OCI-LY1 (cell line): Measurements from ENCODE around the gene EHD1.

ENCODE experiments used
- H2AFZ ChIP-seq: fragments of 200-600 bp; sonication (generic), shearing (Covaris generic); 2 replicates; pipeline ENCODE4 v1.6.0; 2014; ENCODE audit warnings: antibody characterized with exemption, mild to moderate bottlenecking, low read length
- H3F3A ChIP-seq: fragments of 200-600 bp; sonication (generic), shearing (Covaris generic); 2 replicates; pipeline ENCODE4 v1.6.0; 2014; ENCODE audit warnings: mild to moderate bottlenecking, antibody characterized with exemption, low read length, moderate library complexity; ENCODE audit not compliant: insufficient read depth
- H3K27ac ChIP-seq: fragments of 200-600 bp; sonication (generic); 2 replicates; pipeline ENCODE4 v1.5.1; 2014; ENCODE audit warnings: low read length, mixed run types, mild to moderate bottlenecking, low read depth; ENCODE audit not compliant: poor library complexity, severe bottlenecking
- H3K27me3 ChIP-seq: fragments of 200-600 bp; sonication (generic); 2 replicates; pipeline ENCODE4 v1.6.0; 2014; ENCODE audit warnings: antibody characterized with exemption, mild to moderate bottlenecking, low read length, moderate library complexity; ENCODE audit not compliant: insufficient read depth
- H3K36me3 ChIP-seq: fragments of 200-600 bp; sonication (generic); 2 replicates; pipeline ENCODE4 v1.6.1; 2014; ENCODE audit warnings: mild to moderate bottlenecking, antibody characterized with exemption, low read length, moderate library complexity, mixed read lengths; ENCODE audit not compliant: insufficient read depth
- H3K4me1 ChIP-seq: fragments of 200-600 bp; sonication (generic); 2 replicates; pipeline ENCODE4 v1.5.1; 2014; ENCODE audit warnings: mild to moderate bottlenecking, low read length, moderate library complexity; ENCODE audit not compliant: insufficient read depth, severe bottlenecking
- H3K4me2 ChIP-seq: fragments of 200-600 bp; sonication (generic), shearing (Covaris generic); 2 replicates; pipeline ENCODE4 v1.6.1; 2014; ENCODE audit warnings: low read length
- H3K4me3 ChIP-seq: fragments of 200-600 bp; sonication (generic); 2 replicates; pipeline ENCODE4 v1.5.1; 2014; ENCODE audit warnings: low read length, low read depth, mild to moderate bottlenecking, mixed read lengths; ENCODE audit not compliant: poor library complexity, severe bottlenecking
- H3K79me2 ChIP-seq: fragments of 200-600 bp; shearing (Covaris generic); 2 replicates; pipeline ENCODE4 v1.6.1; 2016; ENCODE audit warnings: mixed run types, low read length, mixed read lengths; ENCODE audit not compliant: insufficient read depth
- H3K9ac ChIP-seq: fragments of 200-600 bp; sonication (generic), shearing (Covaris generic); 2 replicates; pipeline ENCODE4 v1.6.1; 2014; ENCODE audit warnings: mild to moderate bottlenecking, low read length, mixed read lengths
- H3K9me2 ChIP-seq: fragments of 200-600 bp; sonication (generic), shearing (Covaris generic); 2 replicates; pipeline ENCODE4 v1.6.1; 2014; ENCODE audit warnings: low read depth, mild to moderate bottlenecking, low read length, mixed read lengths
- H3K9me3 ChIP-seq: fragments of 200-600 bp; shearing (Covaris generic); 2 replicates; pipeline ENCODE4 v1.6.1; 2014; ENCODE audit warnings: low read length, mixed read lengths
- H4K20me1 ChIP-seq: fragments of 200-600 bp; sonication (generic), shearing (Covaris generic); 2 replicates; pipeline ENCODE4 v1.6.0; 2016; ENCODE audit warnings: mild to moderate bottlenecking, low read length; ENCODE audit not compliant: insufficient read depth
- CTCF ChIP-seq: fragments of 200-600 bp; sonication (generic), shearing (Covaris generic); IDR thresholded peaks from 2 replicates; pipeline ENCODE4 v1.5.1; 2017; ENCODE audit warnings: mild to moderate bottlenecking, antibody characterized with exemption, low read length, moderate library complexity, mixed read lengths
- EZH2 ChIP-seq: fragments of 200-600 bp; sonication (generic), shearing (Covaris generic); IDR thresholded peaks from 2 replicates; pipeline ENCODE4 v1.8.0; 2017; ENCODE audit warnings: borderline replicate concordance, mixed run types, mild to moderate bottlenecking, antibody characterized with exemption, low read length, moderate library complexity, mixed read lengths

Gene EHD1

GRCh38 chr11:64900774-64901173, 22.4 kb upstream of the EHD1 start:
- Histone ChIP-seq H3K9ac (no peak overlapping the region; the same call in 1 of the 2 replicates), H3K4me2 (no peak overlapping the region), H3K4me3 (no peak overlapping the region), H3K9me3 (no peaks in the 10 kb centered on the region), H3K27me3 (no peaks in the 10 kb centered on the region), H3K36me3 (peaks cover 52% of the 10 kb centered on the region), H3K79me2 (no peaks in the 10 kb centered on the region), H3K27ac (peak overlapping the region; percentile 36), H3F3A (no peaks in the 10 kb centered on the region), H3K9me2 (no peaks in the 10 kb centered on the region), H3K4me1 (peaks cover 7% of the 10 kb centered on the region), H2AFZ (no peak overlapping the region), H4K20me1 (no peaks in the 10 kb centered on the region)
- TF ChIP-seq EZH2 (no peak), CTCF (no peak)

- no peaks in the 10 kb centered on the region for H4K20me1 ChIP-seq
- peaks cover 7% of the 10 kb centered on the region for H3K4me1 ChIP-seq
- H3F3A ChIP-seq: no peaks in the 10 kb centered on the region
- H3K27me3 ChIP-seq: no peaks in the 10 kb centered on the region
- no peak overlapping the region; the same call in 1 of the 2 replicates for H3K9ac ChIP-seq
- no peaks in the 10 kb centered on the region for H3K9me3 ChIP-seq
- peaks cover 47% of the 10 kb centered on the region for H3K36me3 ChIP-seq
- no peak overlapping the region for H2AFZ ChIP-seq
- H3K27ac ChIP-seq: peak overlapping the region; percentile 36
- TF ChIP-seq CTCF (no peak), EZH2 (no peak)
- no peaks in the 10 kb centered on the region for H3K9me2 ChIP-seq
- H3K4me2 ChIP-seq: no peak overlapping the region
- no peak overlapping the region for H3K4me3 ChIP-seq
- H3K79me2 ChIP-seq: no peaks in the 10 kb centered on the region
Measured at GRCh38 chr11:64900263-64900678, 21.9 kb upstream of the EHD1 start.

- no peaks in the 10 kb centered on the region for H3K79me2 ChIP-seq
- H3K4me3 ChIP-seq: no peak overlapping the region
- H3K9me2 ChIP-seq: no peaks in the 10 kb centered on the region
- H3K27me3 ChIP-seq: no peaks in the 10 kb centered on the region
- TF ChIP-seq CTCF (no peak), EZH2 (no peak)
- no peak overlapping the region for H3K27ac ChIP-seq
- H3K4me2 ChIP-seq: no peak overlapping the region
- H4K20me1 ChIP-seq: no peaks in the 10 kb centered on the region
- no peaks in the 10 kb centered on the region for H3F3A ChIP-seq
- no peak overlapping the region for H2AFZ ChIP-seq
- H3K4me1 ChIP-seq: peaks cover 14% of the 10 kb centered on the region
- peaks cover 45% of the 10 kb centered on the region for H3K36me3 ChIP-seq
- H3K9me3 ChIP-seq: no peaks in the 10 kb centered on the region
- no peak overlapping the region for H3K9ac ChIP-seq
Measured at GRCh38 chr11:64898541-64898940, 20.1 kb upstream of the EHD1 start.
